Stimulated activated naive CD8-positive, alpha-beta T cell treated with anti-CD3 and anti-CD28 coated beads, Interleukin-15, Interleukin-2, amounts not matched to agents 100 ng/mL and 50 ng/mL, for 24 hours (primary cell): ENCODE data around the gene NAA38.

Experiments used
- H3K27ac Mint-ChIP-seq: one replicate; pipeline ENCODE4 v1.8.0; 2021; ENCODE audit warnings: mild to moderate bottlenecking, mixed read lengths
- H3K27me3 Mint-ChIP-seq: one replicate; pipeline ENCODE4 v1.8.0; 2021; ENCODE audit warnings: mixed read lengths
- H3K36me3 Mint-ChIP-seq: one replicate; pipeline ENCODE4 v1.8.0; 2021; ENCODE audit warnings: low read depth, mixed read lengths
- H3K4me1 Mint-ChIP-seq: one replicate; pipeline ENCODE4 v1.8.0; 2021; ENCODE audit warnings: low read depth, mixed read lengths
- H3K4me3 Mint-ChIP-seq: one replicate; pipeline ENCODE4 v1.8.0; 2021; ENCODE audit warnings: mild to moderate bottlenecking, mixed read lengths
- H3K9me3 Mint-ChIP-seq: one replicate; pipeline ENCODE4 v1.8.0; 2021; ENCODE audit warnings: mixed read lengths

NAA38 gene

GRCh38 chr17:7850701-7851437 lies 6.5 kb downstream of the NAA38 start:
- H3K36me3 Mint-ChIP-seq, result peaks cover 41% of the 10 kb centered on the region
- H3K27me3 Mint-ChIP-seq, result no peaks in the 10 kb centered on the region
- H3K9me3 Mint-ChIP-seq, result no peaks in the 10 kb centered on the region
- peaks cover 59% of the 10 kb centered on the region for H3K4me1 Mint-ChIP-seq
- H3K4me3 Mint-ChIP-seq, result peak overlapping the region; percentile 74
- H3K27ac Mint-ChIP-seq, result no peak overlapping the region

GRCh38 chr17:7849751-7850504 lies 7.4 kb downstream of the NAA38 start:
- no peaks in the 10 kb centered on the region for H3K27me3 Mint-ChIP-seq
- peaks cover 68% of the 10 kb centered on the region for H3K4me1 Mint-ChIP-seq
- H3K27ac Mint-ChIP-seq, result peak overlapping the region; percentile 45
- no peaks in the 10 kb centered on the region for H3K9me3 Mint-ChIP-seq
- H3K36me3 Mint-ChIP-seq, result peaks cover 51% of the 10 kb centered on the region
- peak overlapping the region; percentile 10 for H3K4me3 Mint-ChIP-seq

- H3K9me3 Mint-ChIP-seq, result no peaks in the 10 kb centered on the region
- peaks cover 68% of the 10 kb centered on the region for H3K4me1 Mint-ChIP-seq
- no peaks in the 10 kb centered on the region for H3K27me3 Mint-ChIP-seq
- no peak overlapping the region for H3K4me3 Mint-ChIP-seq
- H3K27ac Mint-ChIP-seq, result no peak overlapping the region
- peaks cover 51% of the 10 kb centered on the region for H3K36me3 Mint-ChIP-seq
Observed at GRCh38 chr17:7849130-7849750, 8.1 kb downstream of the NAA38 start.

GRCh38 chr17:7848739-7849129 lies 8.6 kb downstream of the NAA38 start:
- Mint-ChIP-seq H3K4me3 (no peak overlapping the region), H3K36me3 (peaks cover 48% of the 10 kb centered on the region), H3K27ac (no peak overlapping the region), H3K9me3 (no peaks in the 10 kb centered on the region), H3K4me1 (peaks cover 64% of the 10 kb centered on the region), H3K27me3 (no peaks in the 10 kb centered on the region)

GRCh38 chr17:7848131-7848579 lies 9.2 kb downstream of the NAA38 start:
- H3K27me3 Mint-ChIP-seq, result no peaks in the 10 kb centered on the region
- H3K9me3 Mint-ChIP-seq, result no peaks in the 10 kb centered on the region
- no peak overlapping the region for H3K27ac Mint-ChIP-seq
- peaks cover 46% of the 10 kb centered on the region for H3K36me3 Mint-ChIP-seq
- peaks cover 63% of the 10 kb centered on the region for H3K4me1 Mint-ChIP-seq
- no peak overlapping the region for H3K4me3 Mint-ChIP-seq

- Mint-ChIP-seq H3K9me3 (no peaks in the 10 kb centered on the region), H3K4me1 (peaks cover 61% of the 10 kb centered on the region), H3K27me3 (no peaks in the 10 kb centered on the region), H3K36me3 (peaks cover 45% of the 10 kb centered on the region), H3K4me3 (peak overlapping the region; percentile 76), H3K27ac (peak overlapping the region; percentile 63)
Observed at GRCh38 chr17:7846765-7847661, 10.3 kb downstream of the NAA38 start.

GRCh38 chr17:7846063-7846735 lies 11.2 kb downstream of the NAA38 start:
- no peak overlapping the region for H3K27ac Mint-ChIP-seq
- peak overlapping the region; percentile 88 for H3K4me3 Mint-ChIP-seq
- H3K36me3 Mint-ChIP-seq, result peaks cover 39% of the 10 kb centered on the region
- no peaks in the 10 kb centered on the region for H3K9me3 Mint-ChIP-seq
- H3K4me1 Mint-ChIP-seq, result peaks cover 58% of the 10 kb centered on the region
- no peaks in the 10 kb centered on the region for H3K27me3 Mint-ChIP-seq

GRCh38 chr17:7845359-7846062 lies 11.8 kb downstream of the NAA38 start:
- H3K27ac Mint-ChIP-seq, result peak overlapping the region; percentile 100
- no peaks in the 10 kb centered on the region for H3K27me3 Mint-ChIP-seq
- peaks cover 58% of the 10 kb centered on the region for H3K4me1 Mint-ChIP-seq
- H3K36me3 Mint-ChIP-seq, result peaks cover 32% of the 10 kb centered on the region
- H3K4me3 Mint-ChIP-seq, result peak overlapping the region; percentile 88
- H3K9me3 Mint-ChIP-seq, result no peaks in the 10 kb centered on the region

- Mint-ChIP-seq H3K27me3 (no peaks in the 10 kb centered on the region), H3K4me1 (peaks cover 58% of the 10 kb centered on the region), H3K36me3 (peaks cover 25% of the 10 kb centered on the region), H3K9me3 (no peaks in the 10 kb centered on the region), H3K4me3 (peak overlapping the region; percentile 88), H3K27ac (peak overlapping the region; percentile 100)
Observed at GRCh38 chr17:7844292-7845154, 12.8 kb downstream of the NAA38 start.

- no peaks in the 10 kb centered on the region for H3K9me3 Mint-ChIP-seq
- H3K36me3 Mint-ChIP-seq, result peaks cover 24% of the 10 kb centered on the region
- no peaks in the 10 kb centered on the region for H3K27me3 Mint-ChIP-seq
- H3K4me3 Mint-ChIP-seq, result peak overlapping the region; percentile 88
- H3K4me1 Mint-ChIP-seq, result peaks cover 65% of the 10 kb centered on the region
- peak overlapping the region; percentile 100 for H3K27ac Mint-ChIP-seq
Observed at GRCh38 chr17:7843536-7844291, 13.6 kb downstream of the NAA38 start.

GRCh38 chr17:7843257-7843535 lies 14.2 kb downstream of the NAA38 start:
- Mint-ChIP-seq H3K27me3 (no peaks in the 10 kb centered on the region), H3K27ac (peak overlapping the region; percentile 100)

GRCh38 chr17:7842380-7843256 lies 14.7 kb downstream of the NAA38 start:
- Mint-ChIP-seq H3K9me3 (no peaks in the 10 kb centered on the region), H3K27ac (peak overlapping the region; percentile 100), H3K36me3 (peaks cover 24% of the 10 kb centered on the region), H3K27me3 (no peaks in the 10 kb centered on the region), H3K4me3 (peak overlapping the region; percentile 88), H3K4me1 (peaks cover 70% of the 10 kb centered on the region)

More at GRCh38 chr17:7843257-7843535, 14.2 kb downstream of the NAA38 start:
- Mint-ChIP-seq H3K36me3 (peaks cover 24% of the 10 kb centered on the region), H3K4me1 (peaks cover 68% of the 10 kb centered on the region), H3K9me3 (no peaks in the 10 kb centered on the region), H3K4me3 (peak overlapping the region; percentile 88)
